WTC11 (cell line): ENCODE data around the gene CDK2AP2. TPM values are rescaled to one million over a fixed set of nuclear protein-coding genes. Genes with fewer than 3 reads are reported as not detected.

ENCODE experiments used
- ATAC-seq: fragments of 200-7000 bp; cut with Tn5 transposase; 2 replicates; pipeline ENCODE4 v1.10.0; 2021; ENCODE audit warnings: mild to moderate bottlenecking, moderate library complexity
- CTCF ChIA-PET: fragments of 300-600 bp; sonication (Branson Sonifier 250); formaldehyde crosslinking; loops from one replicate; lab custom pipeline; 2021; ENCODE audit warnings: antibody characterized with exemption; lab: Charles Lee
- POLR2A ChIA-PET: fragments of 350-600 bp; sonication (Branson Sonifier 250); formaldehyde crosslinking; loops from one replicate; lab custom pipeline; 2021; ENCODE audit warnings: antibody characterized with exemption; lab: Charles Lee
- DNase-seq: peaks from one replicate; pipeline ENCODE4 v3.0.0; 2021; ENCODE audit warnings: low spot score
- H3K27ac Mint-ChIP-seq: 2 replicates; pipeline ENCODE4 v1.8.0; 2021; ENCODE audit warnings: mixed read lengths
- H3K27me3 Mint-ChIP-seq: 2 replicates; pipeline ENCODE4 v1.8.0; 2021; ENCODE audit warnings: low read depth, mild to moderate bottlenecking, moderate library complexity, mixed read lengths
- H3K36me3 Mint-ChIP-seq: 2 replicates; pipeline ENCODE4 v1.8.0; 2021; ENCODE audit warnings: mixed read lengths
- H3K4me1 Mint-ChIP-seq: 2 replicates; pipeline ENCODE4 v1.8.0; 2022; ENCODE audit warnings: mixed read lengths
- H3K4me3 Mint-ChIP-seq: 2 replicates; pipeline ENCODE4 v1.8.0; 2021; ENCODE audit warnings: mild to moderate bottlenecking, moderate library complexity, mixed read lengths
- H3K9me3 Mint-ChIP-seq: 2 replicates; pipeline ENCODE4 v1.8.0; 2021; ENCODE audit warnings: mixed read lengths
- ATF6 ChIP-seq: sonication (generic); formaldehyde crosslinking; IDR thresholded peaks from 2 replicates; pipeline ENCODE4 v1.8.1; 2023; ENCODE audit warnings: mild to moderate bottlenecking, missing genetic modification reagents
- CBFB ChIP-seq: sonication (generic); formaldehyde crosslinking; IDR thresholded peaks from 2 replicates; pipeline ENCODE4 v1.8.1; 2022; ENCODE audit warnings: mild to moderate bottlenecking, low read depth, missing genetic modification reagents
- CREM ChIP-seq: sonication (generic); formaldehyde crosslinking; IDR thresholded peaks from 2 replicates; pipeline ENCODE4 v1.8.1; 2022; ENCODE audit warnings: mild to moderate bottlenecking, missing genetic modification reagents, moderate library complexity
- ETV6 ChIP-seq: sonication (generic); formaldehyde crosslinking; IDR thresholded peaks from 2 replicates; pipeline ENCODE4 v1.8.1; 2022; ENCODE audit warnings: mild to moderate bottlenecking, missing genetic modification reagents
- FOXK1 ChIP-seq: sonication (generic); formaldehyde crosslinking; IDR thresholded peaks from 2 replicates; pipeline ENCODE4 v1.8.0; 2022; ENCODE audit warnings: mild to moderate bottlenecking, moderate library complexity, missing genetic modification reagents
- MXD4 ChIP-seq: fragments of 250-450 bp; sonication (Bioruptor Pico); IDR thresholded peaks from 2 replicates; pipeline ENCODE4 v1.8.0; 2021; ENCODE audit warnings: mild to moderate bottlenecking, moderate library complexity, borderline replicate concordance
- MYBL2 ChIP-seq: sonication (generic); formaldehyde crosslinking; IDR thresholded peaks from 2 replicates; pipeline ENCODE4 v1.8.1; 2023; ENCODE audit warnings: mild to moderate bottlenecking, moderate library complexity, missing genetic modification reagents
- NR3C1 ChIP-seq: sonication (generic); formaldehyde crosslinking; conservative IDR thresholded peaks from 2 replicates; pipeline ENCODE4 v1.8.1; 2023; ENCODE audit warnings: low read depth, mild to moderate bottlenecking, missing genetic modification reagents
- OVOL2 ChIP-seq: fragments of 250-450 bp; sonication (Bioruptor Pico); IDR thresholded peaks from 2 replicates; pipeline ENCODE4 v1.9.0; 2021; ENCODE audit warnings: mild to moderate bottlenecking, borderline replicate concordance
- RORB ChIP-seq: fragments of 250-450 bp; sonication (Bioruptor Pico); IDR thresholded peaks from 2 replicates; pipeline ENCODE4 v1.9.0; 2021; ENCODE audit warnings: mild to moderate bottlenecking
- SMAD4 ChIP-seq: sonication (generic); formaldehyde crosslinking; IDR thresholded peaks from 2 replicates; pipeline ENCODE4 v1.8.0; 2022; ENCODE audit warnings: mild to moderate bottlenecking, missing genetic modification reagents
- SP1 ChIP-seq: sonication (generic); formaldehyde crosslinking; conservative IDR thresholded peaks from 2 replicates; pipeline ENCODE4 v1.8.1; 2022; ENCODE audit warnings: missing genetic modification reagents
- ZNF219 ChIP-seq: sonication (generic); formaldehyde crosslinking; IDR thresholded peaks from 2 replicates; pipeline ENCODE4 v1.8.0; 2023; ENCODE audit warnings: missing genetic modification reagents, mild to moderate bottlenecking, borderline replicate concordance
- ZNF416 ChIP-seq: fragments of 250-450 bp; sonication (Bioruptor Pico); IDR thresholded peaks from 2 replicates; pipeline ENCODE4 v1.9.0; 2021; ENCODE audit warnings: mild to moderate bottlenecking, inconsistent platforms
- ZNF425 ChIP-seq: fragments of 250-450 bp; sonication (Bioruptor Pico); conservative IDR thresholded peaks from 2 replicates; pipeline ENCODE4 v1.9.0; 2021; ENCODE audit warnings: mild to moderate bottlenecking
- ZNF671 ChIP-seq: fragments of 250-450 bp; sonication (Bioruptor Pico); IDR thresholded peaks from 2 replicates; pipeline ENCODE4 v1.8.0; 2021; ENCODE audit warnings: mild to moderate bottlenecking
- total RNA-seq: library from RNA; stranded (reverse); gene quantifications from 3 replicates; pipeline ENCODE4 v1.2.3, GENCODE V29; 2021
- TF ChIP-seq, protein P1 (sequence below): sonication (generic); formaldehyde crosslinking; IDR thresholded peaks from 2 replicates; pipeline ENCODE4 v1.8.1; 2023; ENCODE audit warnings: mild to moderate bottlenecking, missing genetic modification reagents, borderline replicate concordance
- TF ChIP-seq, protein P2 (sequence below): sonication (generic); formaldehyde crosslinking; IDR thresholded peaks from 2 replicates; pipeline ENCODE4 v1.8.1; 2023; ENCODE audit warnings: mild to moderate bottlenecking, missing genetic modification reagents
- TF ChIP-seq, protein P3 (sequence below): sonication (generic); formaldehyde crosslinking; IDR thresholded peaks from 2 replicates; pipeline ENCODE4 v1.8.1; 2023; ENCODE audit warnings: mild to moderate bottlenecking, missing genetic modification reagents, moderate library complexity
- TF ChIP-seq, protein P4 (sequence below): sonication (generic); formaldehyde crosslinking; IDR thresholded peaks from 2 replicates; pipeline ENCODE4 v1.8.1; 2022; ENCODE audit warnings: mild to moderate bottlenecking, missing genetic modification reagents, moderate library complexity, borderline replicate concordance
- TF ChIP-seq, protein P5 (sequence below): fragments of 250-450 bp; sonication (Bioruptor Pico); IDR thresholded peaks from 2 replicates; pipeline ENCODE4 v1.9.0; 2021; ENCODE audit warnings: mild to moderate bottlenecking, borderline replicate concordance

CDK2AP2 gene
- total RNA-seq, 1 experiment from 2014 or later: 53.1 TPM

DNA sequence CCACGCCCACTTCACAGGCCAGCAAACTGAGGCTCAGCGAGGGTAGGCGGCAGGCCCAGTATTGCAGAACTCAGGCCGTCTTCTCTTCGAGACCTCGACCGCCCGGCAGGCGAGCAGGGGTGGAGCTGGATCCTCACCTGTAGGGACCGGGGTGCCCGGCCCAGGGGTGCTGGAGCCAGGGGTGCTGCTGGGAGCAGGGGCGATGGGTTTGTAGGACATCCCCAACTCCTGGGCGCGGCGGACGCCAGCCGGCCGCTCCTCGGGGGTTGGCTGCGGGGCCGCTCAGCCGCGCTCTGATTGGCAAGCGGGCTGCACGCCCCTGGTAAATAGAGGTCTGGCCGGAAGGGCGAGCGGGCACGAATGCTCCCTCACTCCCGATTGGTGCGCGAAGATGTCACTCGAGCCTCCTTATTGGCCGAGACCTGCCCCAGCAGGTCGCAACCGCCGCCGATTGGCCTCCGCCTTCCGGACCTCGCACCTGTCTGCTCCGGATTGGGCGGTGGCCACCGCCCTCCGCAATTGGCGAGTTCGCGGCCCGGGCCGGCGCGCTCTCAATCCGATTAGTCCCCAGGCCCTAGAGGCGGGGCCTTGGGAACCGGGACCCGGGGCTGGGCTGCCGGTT is at the start of gene CDK2AP2 (continued):
- TF ChIP-seq ZNF425 (CRISPR knock-in tag) (no peak), ETV6 (no peak; the same call in none of the 2 replicates), CBFB (CRISPR knock-in tag) (0 out of 2 replicates have a peak, but pooled peaks have one; percentile 19), SP1 (peak; percentile 48; the same call in 1 of the 2 replicates), FOXK1 (CRISPR knock-in tag) (peak; percentile 69), RORB (CRISPR knock-in tag) (0 out of 2 replicates have a peak, but pooled peaks have one; percentile 33), ZNF416 (no peak), ZNF219 (CRISPR knock-in tag) (no peak), SMAD4 (CRISPR knock-in tag) (0 out of 2 replicates have a peak, but pooled peaks have one; percentile 12), OVOL2 (CRISPR knock-in tag) (no peak), MYBL2 (CRISPR knock-in tag) (0 out of 2 replicates have a peak, but pooled peaks have one; percentile 51), MXD4 (CRISPR knock-in tag) (no peak), NR3C1 (CRISPR knock-in tag) (no peak)
- TF ChIP-seq, protein P1, sequence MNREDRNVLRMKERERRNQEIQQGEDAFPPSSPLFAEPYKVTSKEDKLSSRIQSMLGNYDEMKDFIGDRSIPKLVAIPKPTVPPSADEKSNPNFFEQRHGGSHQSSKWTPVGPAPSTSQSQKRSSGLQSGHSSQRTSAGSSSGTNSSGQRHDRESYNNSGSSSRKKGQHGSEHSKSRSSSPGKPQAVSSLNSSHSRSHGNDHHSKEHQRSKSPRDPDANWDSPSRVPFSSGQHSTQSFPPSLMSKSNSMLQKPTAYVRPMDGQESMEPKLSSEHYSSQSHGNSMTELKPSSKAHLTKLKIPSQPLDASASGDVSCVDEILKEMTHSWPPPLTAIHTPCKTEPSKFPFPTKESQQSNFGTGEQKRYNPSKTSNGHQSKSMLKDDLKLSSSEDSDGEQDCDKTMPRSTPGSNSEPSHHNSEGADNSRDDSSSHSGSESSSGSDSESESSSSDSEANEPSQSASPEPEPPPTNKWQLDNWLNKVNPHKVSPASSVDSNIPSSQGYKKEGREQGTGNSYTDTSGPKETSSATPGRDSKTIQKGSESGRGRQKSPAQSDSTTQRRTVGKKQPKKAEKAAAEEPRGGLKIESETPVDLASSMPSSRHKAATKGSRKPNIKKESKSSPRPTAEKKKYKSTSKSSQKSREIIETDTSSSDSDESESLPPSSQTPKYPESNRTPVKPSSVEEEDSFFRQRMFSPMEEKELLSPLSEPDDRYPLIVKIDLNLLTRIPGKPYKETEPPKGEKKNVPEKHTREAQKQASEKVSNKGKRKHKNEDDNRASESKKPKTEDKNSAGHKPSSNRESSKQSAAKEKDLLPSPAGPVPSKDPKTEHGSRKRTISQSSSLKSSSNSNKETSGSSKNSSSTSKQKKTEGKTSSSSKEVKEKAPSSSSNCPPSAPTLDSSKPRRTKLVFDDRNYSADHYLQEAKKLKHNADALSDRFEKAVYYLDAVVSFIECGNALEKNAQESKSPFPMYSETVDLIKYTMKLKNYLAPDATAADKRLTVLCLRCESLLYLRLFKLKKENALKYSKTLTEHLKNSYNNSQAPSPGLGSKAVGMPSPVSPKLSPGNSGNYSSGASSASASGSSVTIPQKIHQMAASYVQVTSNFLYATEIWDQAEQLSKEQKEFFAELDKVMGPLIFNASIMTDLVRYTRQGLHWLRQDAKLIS (CRISPR knock-in tag): no peak
- TF ChIP-seq, protein P2, sequence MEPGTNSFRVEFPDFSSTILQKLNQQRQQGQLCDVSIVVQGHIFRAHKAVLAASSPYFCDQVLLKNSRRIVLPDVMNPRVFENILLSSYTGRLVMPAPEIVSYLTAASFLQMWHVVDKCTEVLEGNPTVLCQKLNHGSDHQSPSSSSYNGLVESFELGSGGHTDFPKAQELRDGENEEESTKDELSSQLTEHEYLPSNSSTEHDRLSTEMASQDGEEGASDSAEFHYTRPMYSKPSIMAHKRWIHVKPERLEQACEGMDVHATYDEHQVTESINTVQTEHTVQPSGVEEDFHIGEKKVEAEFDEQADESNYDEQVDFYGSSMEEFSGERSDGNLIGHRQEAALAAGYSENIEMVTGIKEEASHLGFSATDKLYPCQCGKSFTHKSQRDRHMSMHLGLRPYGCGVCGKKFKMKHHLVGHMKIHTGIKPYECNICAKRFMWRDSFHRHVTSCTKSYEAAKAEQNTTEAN (CRISPR knock-in tag): no peak
- TF ChIP-seq, protein P3, sequence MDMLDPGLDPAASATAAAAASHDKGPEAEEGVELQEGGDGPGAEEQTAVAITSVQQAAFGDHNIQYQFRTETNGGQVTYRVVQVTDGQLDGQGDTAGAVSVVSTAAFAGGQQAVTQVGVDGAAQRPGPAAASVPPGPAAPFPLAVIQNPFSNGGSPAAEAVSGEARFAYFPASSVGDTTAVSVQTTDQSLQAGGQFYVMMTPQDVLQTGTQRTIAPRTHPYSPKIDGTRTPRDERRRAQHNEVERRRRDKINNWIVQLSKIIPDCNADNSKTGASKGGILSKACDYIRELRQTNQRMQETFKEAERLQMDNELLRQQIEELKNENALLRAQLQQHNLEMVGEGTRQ (CRISPR knock-in tag): no peak
- TF ChIP-seq, protein P4, sequence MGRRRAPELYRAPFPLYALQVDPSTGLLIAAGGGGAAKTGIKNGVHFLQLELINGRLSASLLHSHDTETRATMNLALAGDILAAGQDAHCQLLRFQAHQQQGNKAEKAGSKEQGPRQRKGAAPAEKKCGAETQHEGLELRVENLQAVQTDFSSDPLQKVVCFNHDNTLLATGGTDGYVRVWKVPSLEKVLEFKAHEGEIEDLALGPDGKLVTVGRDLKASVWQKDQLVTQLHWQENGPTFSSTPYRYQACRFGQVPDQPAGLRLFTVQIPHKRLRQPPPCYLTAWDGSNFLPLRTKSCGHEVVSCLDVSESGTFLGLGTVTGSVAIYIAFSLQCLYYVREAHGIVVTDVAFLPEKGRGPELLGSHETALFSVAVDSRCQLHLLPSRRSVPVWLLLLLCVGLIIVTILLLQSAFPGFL (CRISPR knock-in tag): no peak

DNA sequence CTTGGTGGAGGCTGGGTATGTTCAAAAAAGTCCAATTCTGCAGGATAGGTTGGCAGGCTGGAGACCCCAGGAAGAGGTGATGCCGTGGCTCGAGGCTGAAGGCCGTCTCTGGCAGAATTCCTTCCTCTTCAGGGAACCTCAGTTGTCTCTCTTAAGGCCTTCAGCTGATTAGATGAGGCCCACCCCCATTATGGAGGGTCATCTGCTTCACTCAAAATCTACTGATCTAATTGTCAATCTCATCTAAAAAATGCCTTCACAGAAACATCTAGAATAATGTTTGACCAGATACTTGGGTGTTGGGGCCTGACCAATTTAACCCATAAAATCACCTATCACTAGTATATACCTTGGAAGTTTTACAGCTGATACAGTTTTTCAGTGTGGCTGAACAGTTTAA is 48.3 kb upstream of the CDK2AP2 start:
- no peak overlapping the region for H3K27ac Mint-ChIP-seq
- ChIA-PET CTCF (no interaction called here), POLR2A (no interaction called here)
- TF ChIP-seq CREM (CRISPR knock-in tag): no peak
- TF ChIP-seq ZNF671 (CRISPR knock-in tag): no peak
- TF ChIP-seq, protein P5, sequence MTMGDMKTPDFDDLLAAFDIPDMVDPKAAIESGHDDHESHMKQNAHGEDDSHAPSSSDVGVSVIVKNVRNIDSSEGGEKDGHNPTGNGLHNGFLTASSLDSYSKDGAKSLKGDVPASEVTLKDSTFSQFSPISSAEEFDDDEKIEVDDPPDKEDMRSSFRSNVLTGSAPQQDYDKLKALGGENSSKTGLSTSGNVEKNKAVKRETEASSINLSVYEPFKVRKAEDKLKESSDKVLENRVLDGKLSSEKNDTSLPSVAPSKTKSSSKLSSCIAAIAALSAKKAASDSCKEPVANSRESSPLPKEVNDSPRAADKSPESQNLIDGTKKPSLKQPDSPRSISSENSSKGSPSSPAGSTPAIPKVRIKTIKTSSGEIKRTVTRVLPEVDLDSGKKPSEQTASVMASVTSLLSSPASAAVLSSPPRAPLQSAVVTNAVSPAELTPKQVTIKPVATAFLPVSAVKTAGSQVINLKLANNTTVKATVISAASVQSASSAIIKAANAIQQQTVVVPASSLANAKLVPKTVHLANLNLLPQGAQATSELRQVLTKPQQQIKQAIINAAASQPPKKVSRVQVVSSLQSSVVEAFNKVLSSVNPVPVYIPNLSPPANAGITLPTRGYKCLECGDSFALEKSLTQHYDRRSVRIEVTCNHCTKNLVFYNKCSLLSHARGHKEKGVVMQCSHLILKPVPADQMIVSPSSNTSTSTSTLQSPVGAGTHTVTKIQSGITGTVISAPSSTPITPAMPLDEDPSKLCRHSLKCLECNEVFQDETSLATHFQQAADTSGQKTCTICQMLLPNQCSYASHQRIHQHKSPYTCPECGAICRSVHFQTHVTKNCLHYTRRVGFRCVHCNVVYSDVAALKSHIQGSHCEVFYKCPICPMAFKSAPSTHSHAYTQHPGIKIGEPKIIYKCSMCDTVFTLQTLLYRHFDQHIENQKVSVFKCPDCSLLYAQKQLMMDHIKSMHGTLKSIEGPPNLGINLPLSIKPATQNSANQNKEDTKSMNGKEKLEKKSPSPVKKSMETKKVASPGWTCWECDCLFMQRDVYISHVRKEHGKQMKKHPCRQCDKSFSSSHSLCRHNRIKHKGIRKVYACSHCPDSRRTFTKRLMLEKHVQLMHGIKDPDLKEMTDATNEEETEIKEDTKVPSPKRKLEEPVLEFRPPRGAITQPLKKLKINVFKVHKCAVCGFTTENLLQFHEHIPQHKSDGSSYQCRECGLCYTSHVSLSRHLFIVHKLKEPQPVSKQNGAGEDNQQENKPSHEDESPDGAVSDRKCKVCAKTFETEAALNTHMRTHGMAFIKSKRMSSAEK (CRISPR knock-in tag): no peak
- TF ChIP-seq ATF6 (CRISPR knock-in tag): no peak

More for the DNA sequence above, 48.3 kb upstream of the CDK2AP2 start:
- Mint-ChIP-seq H3K27me3 (peaks cover 25% of the 10 kb centered on the region), H3K9me3 (peaks cover 16% of the 10 kb centered on the region), H3K4me3 (no peak overlapping the region), H3K4me1 (no peaks in the 10 kb centered on the region), H3K36me3 (peaks cover 12% of the 10 kb centered on the region)
- DNase-seq (no peak), ATAC-seq (no peak)
